IPS DF 4.7 (cell line): Measurements from ENCODE around the gene LMX1A.

Experiments used
- DNase-seq: peaks from one replicate; pipeline ENCODE4 v3.0.0-alpha.2; 2013; ENCODE audit warnings: low spot score; ENCODE audit errors: extremely low read depth

LMX1A gene

GRCh38 chr1:165325460-165326203 is 30.9 kb downstream of the LMX1A start:
- DNase-seq, result no peak

- DNase-seq, result no peak
Measured at GRCh38 chr1:165324050-165324449, 32.5 kb downstream of the LMX1A start.

GRCh38 chr1:165317612-165318011 is 38.9 kb downstream of the LMX1A start:
- no peak for DNase-seq

- no peak for DNase-seq
Measured at GRCh38 chr1:165316153-165316772, 40.3 kb downstream of the LMX1A start.

- no peak for DNase-seq
Measured at GRCh38 chr1:165315481-165315880, 41.0 kb downstream of the LMX1A start.

GRCh38 chr1:165313903-165314302 is 42.6 kb downstream of the LMX1A start:
- DNase-seq, result no peak

GRCh38 chr1:165312591-165312990 is 43.9 kb downstream of the LMX1A start:
- DNase-seq, result no peak

- no peak for DNase-seq
Measured at GRCh38 chr1:165306543-165307434, 49.7 kb downstream of the LMX1A start.

GRCh38 chr1:165303386-165303785 is 53.1 kb downstream of the LMX1A start:
- no peak for DNase-seq

GRCh38 chr1:165300400-165300903 is 56.1 kb downstream of the LMX1A start:
- DNase-seq, result no peak

GRCh38 chr1:165298203-165298820 is 58.2 kb downstream of the LMX1A start:
- DNase-seq, result no peak

GRCh38 chr1:165296205-165296604 is 60.3 kb downstream of the LMX1A start:
- DNase-seq, result no peak

GRCh38 chr1:165290148-165290547 is 66.4 kb downstream of the LMX1A start:
- no peak for DNase-seq

GRCh38 chr1:165289556-165289955 is 67.0 kb downstream of the LMX1A start:
- no peak for DNase-seq

- DNase-seq, result no peak
Measured at GRCh38 chr1:165288350-165289120, 68.0 kb downstream of the LMX1A start.

- DNase-seq, result no peak
Measured at GRCh38 chr1:165287781-165288180, 68.7 kb downstream of the LMX1A start.

- DNase-seq, result no peak
Measured at GRCh38 chr1:165287329-165287728, 69.2 kb downstream of the LMX1A start.

GRCh38 chr1:165284454-165284853 is 72.1 kb downstream of the LMX1A start:
- no peak for DNase-seq

GRCh38 chr1:165281207-165281901 is 75.2 kb downstream of the LMX1A start:
- no peak for DNase-seq

- DNase-seq, result no peak
Measured at GRCh38 chr1:165279882-165280281, 76.6 kb downstream of the LMX1A start.
